ENCODE data around the gene LRRN1.

DNA sequence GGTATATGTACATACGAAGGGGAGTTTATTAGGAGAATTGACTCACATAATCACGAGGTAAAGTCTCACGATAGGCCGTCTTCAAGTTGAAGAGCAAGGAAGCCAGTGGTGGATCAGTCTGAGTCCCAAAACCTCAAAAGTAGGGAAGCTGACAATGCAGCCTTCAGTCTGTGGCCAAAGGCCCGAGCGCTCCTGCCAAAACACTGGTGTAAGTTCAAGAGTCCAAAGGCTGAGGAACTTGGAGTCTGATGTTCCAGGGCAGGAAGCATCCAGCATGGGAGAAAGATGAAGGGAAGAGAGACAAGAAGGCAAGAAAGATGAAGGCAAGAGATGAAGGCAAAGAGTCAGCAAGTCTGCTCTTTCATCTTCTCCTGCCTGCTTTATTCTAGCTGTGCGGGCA, 16.8 kb upstream of the LRRN1 start:
- TF ChIP-seq, protein P1, sequence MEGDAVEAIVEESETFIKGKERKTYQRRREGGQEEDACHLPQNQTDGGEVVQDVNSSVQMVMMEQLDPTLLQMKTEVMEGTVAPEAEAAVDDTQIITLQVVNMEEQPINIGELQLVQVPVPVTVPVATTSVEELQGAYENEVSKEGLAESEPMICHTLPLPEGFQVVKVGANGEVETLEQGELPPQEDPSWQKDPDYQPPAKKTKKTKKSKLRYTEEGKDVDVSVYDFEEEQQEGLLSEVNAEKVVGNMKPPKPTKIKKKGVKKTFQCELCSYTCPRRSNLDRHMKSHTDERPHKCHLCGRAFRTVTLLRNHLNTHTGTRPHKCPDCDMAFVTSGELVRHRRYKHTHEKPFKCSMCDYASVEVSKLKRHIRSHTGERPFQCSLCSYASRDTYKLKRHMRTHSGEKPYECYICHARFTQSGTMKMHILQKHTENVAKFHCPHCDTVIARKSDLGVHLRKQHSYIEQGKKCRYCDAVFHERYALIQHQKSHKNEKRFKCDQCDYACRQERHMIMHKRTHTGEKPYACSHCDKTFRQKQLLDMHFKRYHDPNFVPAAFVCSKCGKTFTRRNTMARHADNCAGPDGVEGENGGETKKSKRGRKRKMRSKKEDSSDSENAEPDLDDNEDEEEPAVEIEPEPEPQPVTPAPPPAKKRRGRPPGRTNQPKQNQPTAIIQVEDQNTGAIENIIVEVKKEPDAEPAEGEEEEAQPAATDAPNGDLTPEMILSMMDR (IDR thresholded peaks at IDR 0.05), result no peak
- TF ChIP-seq POLR2AphosphoS5 (IDR thresholded peaks at IDR 0.05) (no peak), POLR2A (IDR thresholded peaks at IDR 0.05) (no peak)
